PC-3 (cell line): ENCODE data around the gene C3orf22.

Experiments used
- EZH2 ChIP-seq: fragments of 300-600 bp; sonication (generic); IDR thresholded peaks from one replicate; pipeline ENCODE4 v1.6.1; 2017; ENCODE audit warnings: antibody characterized with exemption, mild to moderate bottlenecking, low read length; ENCODE audit not compliant: unreplicated experiment
- EZH2phosphoT487 ChIP-seq: fragments of 300-600 bp; sonication (generic); IDR thresholded peaks from 2 replicates; pipeline ENCODE4 v1.6.1; 2018; ENCODE audit warnings: mild to moderate bottlenecking, antibody characterized with exemption, low read length, borderline replicate concordance
- TF ChIP-seq, protein P1 (sequence below): fragments of 300-600 bp; sonication (generic); conservative IDR thresholded peaks from 2 replicates; pipeline ENCODE4 v1.5.1; 2017; ENCODE audit warnings: antibody characterized with exemption, low read depth, mild to moderate bottlenecking, low read length

GRCh38 chr3:126540342-126540849 is 18.3 kb downstream of the C3orf22 start:
- TF ChIP-seq, protein P1, sequence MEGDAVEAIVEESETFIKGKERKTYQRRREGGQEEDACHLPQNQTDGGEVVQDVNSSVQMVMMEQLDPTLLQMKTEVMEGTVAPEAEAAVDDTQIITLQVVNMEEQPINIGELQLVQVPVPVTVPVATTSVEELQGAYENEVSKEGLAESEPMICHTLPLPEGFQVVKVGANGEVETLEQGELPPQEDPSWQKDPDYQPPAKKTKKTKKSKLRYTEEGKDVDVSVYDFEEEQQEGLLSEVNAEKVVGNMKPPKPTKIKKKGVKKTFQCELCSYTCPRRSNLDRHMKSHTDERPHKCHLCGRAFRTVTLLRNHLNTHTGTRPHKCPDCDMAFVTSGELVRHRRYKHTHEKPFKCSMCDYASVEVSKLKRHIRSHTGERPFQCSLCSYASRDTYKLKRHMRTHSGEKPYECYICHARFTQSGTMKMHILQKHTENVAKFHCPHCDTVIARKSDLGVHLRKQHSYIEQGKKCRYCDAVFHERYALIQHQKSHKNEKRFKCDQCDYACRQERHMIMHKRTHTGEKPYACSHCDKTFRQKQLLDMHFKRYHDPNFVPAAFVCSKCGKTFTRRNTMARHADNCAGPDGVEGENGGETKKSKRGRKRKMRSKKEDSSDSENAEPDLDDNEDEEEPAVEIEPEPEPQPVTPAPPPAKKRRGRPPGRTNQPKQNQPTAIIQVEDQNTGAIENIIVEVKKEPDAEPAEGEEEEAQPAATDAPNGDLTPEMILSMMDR: no peak
- no peak for TF ChIP-seq EZH2
- no peak for TF ChIP-seq EZH2phosphoT487
